Fibroblast of lung (primary cell): ENCODE results near the gene CD320.

Experiments used
- EZH2 ChIP-seq: IDR thresholded peaks from 2 replicates; pipeline ENCODE4 v1.5.1; 2012; ENCODE audit warnings: low read length, control low read depth, mild to moderate bottlenecking; ENCODE audit errors: missing control alignments
- TF ChIP-seq, protein P1 (sequence below), 2 donors: IDR thresholded peaks in 1 of 2; conservative IDR thresholded peaks in 1 of 2; 1 replicate in 1 of 2; 2 replicates in 1 of 2; pipeline ENCODE4 v1.5.1; 2011 to 2012; ENCODE audit warnings: low read length in 2 of 2, control low read depth in 1 of 2, inconsistent platforms in 1 of 2, low read depth in 1 of 2, mild to moderate bottlenecking in 1 of 2

DNA sequence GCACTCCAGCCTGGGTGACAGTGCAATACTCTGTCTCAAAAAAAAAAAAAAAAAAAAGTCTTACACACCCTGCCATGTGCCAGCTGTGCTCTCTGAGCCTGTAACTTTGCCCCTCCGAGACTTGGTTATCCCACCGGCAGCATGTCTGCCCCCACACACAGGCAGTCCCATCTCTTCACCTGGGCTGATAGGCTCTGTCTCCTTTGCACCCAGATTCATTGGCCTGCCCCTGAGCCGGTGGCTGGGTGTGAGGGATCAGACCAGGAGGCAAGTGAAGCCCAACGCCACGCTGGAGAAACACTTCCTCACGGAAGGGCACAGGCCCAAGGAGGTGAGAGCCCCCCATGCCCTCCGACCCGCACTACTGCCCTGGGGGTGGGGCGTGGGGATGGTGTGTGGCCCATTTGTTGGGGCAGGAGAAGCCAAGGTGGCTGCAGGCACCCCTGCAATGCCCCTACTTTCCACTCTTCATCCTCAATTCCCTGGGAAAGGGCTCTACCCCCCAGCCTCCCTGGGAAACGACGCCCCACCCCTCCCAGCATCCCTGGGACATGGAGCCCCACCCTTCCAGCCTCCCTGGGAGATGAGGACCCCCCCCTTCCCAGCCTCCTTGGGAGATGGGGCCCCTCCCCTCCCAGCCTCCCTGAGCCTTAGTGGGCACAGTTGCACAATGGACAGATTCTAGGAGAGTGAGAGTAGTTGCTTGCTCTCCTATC is 53.7 kb downstream of the CD320 start:
- TF ChIP-seq, protein P1, sequence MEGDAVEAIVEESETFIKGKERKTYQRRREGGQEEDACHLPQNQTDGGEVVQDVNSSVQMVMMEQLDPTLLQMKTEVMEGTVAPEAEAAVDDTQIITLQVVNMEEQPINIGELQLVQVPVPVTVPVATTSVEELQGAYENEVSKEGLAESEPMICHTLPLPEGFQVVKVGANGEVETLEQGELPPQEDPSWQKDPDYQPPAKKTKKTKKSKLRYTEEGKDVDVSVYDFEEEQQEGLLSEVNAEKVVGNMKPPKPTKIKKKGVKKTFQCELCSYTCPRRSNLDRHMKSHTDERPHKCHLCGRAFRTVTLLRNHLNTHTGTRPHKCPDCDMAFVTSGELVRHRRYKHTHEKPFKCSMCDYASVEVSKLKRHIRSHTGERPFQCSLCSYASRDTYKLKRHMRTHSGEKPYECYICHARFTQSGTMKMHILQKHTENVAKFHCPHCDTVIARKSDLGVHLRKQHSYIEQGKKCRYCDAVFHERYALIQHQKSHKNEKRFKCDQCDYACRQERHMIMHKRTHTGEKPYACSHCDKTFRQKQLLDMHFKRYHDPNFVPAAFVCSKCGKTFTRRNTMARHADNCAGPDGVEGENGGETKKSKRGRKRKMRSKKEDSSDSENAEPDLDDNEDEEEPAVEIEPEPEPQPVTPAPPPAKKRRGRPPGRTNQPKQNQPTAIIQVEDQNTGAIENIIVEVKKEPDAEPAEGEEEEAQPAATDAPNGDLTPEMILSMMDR (conservative IDR thresholded peaks at IDR 0.05 in 1 of 2, IDR thresholded peaks at IDR 0.05 in 1 of 2; ENCODE audit: low read depth in 1 of 2, low read length in 2 of 2) = no peak
- no peak for TF ChIP-seq EZH2
